ENCODE data around the gene WASF3.

DNA sequence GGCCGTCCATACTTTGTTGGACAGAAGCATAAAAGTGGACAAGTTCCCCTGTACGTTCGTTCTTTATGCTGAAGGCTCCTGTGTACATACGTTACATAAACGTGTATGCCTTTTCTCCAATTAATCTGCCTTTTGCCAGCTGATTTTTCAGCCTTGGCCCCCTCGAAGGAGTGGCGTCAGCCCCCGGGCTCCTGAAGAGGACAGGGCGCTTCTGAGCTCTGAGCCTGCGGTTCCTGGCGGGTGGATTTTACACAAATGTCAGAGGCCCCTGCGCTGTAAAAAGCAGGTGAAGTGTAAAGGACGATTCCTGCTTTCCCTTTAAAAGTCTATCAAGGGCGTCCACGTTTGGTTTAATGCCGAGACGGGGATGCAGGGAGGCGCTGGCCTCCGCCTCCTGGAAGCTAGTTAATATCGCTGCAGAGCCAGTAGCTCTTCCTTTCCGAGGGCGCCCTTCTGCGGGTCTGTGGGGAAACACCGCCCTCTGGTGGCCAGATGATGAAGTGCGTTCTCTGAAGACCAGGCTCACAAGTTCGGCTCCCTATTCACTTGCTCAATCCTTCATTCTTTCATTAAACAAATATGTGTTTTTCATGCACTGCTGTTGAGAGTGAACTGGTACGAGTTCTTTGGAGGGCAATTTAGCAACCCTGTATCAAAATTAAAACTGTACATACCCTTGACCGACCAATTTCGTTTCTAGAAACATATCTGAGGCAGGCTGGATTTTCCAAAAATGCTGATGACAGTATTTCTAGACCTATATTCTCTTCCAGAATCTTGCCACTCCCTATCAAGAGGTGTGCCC lies 141.1 kb downstream of the WASF3 start:
- TF ChIP-seq EZH2 (IDR thresholded peaks at IDR 0.05) (no peak), EZH2phosphoT487 (IDR thresholded peaks at IDR 0.05) (no peak)
- TF ChIP-seq, protein P1, sequence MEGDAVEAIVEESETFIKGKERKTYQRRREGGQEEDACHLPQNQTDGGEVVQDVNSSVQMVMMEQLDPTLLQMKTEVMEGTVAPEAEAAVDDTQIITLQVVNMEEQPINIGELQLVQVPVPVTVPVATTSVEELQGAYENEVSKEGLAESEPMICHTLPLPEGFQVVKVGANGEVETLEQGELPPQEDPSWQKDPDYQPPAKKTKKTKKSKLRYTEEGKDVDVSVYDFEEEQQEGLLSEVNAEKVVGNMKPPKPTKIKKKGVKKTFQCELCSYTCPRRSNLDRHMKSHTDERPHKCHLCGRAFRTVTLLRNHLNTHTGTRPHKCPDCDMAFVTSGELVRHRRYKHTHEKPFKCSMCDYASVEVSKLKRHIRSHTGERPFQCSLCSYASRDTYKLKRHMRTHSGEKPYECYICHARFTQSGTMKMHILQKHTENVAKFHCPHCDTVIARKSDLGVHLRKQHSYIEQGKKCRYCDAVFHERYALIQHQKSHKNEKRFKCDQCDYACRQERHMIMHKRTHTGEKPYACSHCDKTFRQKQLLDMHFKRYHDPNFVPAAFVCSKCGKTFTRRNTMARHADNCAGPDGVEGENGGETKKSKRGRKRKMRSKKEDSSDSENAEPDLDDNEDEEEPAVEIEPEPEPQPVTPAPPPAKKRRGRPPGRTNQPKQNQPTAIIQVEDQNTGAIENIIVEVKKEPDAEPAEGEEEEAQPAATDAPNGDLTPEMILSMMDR (IDR thresholded peaks at IDR 0.05) = peak; percentile 97
